NCI-H2107 treated with DMSO at 0.1 percent for 48 hours (cell line): ENCODE measurements around the gene PLA2G3.

Experiments used
- DNase-seq: peaks from one replicate; lab custom pipeline; 2025; ENCODE audit not compliant: unreplicated experiment; lab: John Stamatoyannopoulos, UW

PLA2G3 gene

DNA sequence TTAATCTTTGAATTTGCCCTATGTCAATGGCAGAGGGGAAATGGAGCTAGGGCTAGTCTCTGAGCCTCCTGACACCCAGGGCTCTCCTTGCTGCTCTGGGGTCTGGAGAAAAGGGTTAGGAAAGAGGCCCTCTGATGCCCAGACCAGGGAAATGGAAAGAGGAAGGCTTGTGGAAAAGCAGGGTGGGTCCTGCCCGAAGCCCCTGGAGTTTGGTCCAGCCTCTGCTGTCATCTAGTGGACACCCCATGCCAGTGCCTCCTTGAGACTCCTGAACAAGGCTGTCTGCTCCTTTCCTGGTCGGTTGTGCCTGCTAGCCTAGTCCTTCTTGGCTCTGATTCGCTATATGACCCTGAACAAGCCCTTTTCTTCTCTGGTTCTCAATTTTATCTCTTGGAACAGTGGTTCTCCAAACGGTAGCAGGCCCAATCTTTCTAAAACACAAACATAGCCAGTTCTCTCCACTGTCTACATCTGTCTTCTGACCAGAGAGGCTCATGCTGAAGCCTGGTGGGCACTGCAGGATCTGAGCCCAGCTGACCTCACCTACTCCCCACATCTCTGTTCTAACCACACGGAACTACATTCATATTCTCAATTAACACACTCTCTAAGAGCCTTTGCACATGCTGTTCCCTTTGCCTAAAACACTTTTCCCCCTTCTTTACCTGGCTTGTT is 8.8 kb upstream of the PLA2G3 start:
- peak; percentile 61 for DNase-seq

DNA sequence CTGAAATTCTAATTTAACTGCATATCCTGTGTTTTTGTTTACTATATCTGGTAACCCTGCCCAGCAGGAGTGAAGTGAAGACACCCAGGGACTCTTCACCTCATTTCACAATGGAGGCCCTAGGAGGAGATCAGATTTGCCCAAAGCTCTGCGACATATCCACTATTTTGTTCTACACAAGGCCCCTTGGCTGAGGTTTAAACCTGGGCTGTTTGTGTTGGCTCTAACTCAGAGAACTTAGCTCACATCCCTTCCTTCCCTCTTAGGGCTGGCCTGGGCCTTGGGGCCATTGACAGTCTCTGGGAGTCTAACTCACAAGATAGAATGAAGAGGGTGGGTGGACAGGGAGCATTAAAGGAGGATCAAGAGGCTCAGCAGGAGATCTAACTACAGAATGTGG is 8.2 kb upstream of the PLA2G3 start:
- DNase-seq: no peak

DNA sequence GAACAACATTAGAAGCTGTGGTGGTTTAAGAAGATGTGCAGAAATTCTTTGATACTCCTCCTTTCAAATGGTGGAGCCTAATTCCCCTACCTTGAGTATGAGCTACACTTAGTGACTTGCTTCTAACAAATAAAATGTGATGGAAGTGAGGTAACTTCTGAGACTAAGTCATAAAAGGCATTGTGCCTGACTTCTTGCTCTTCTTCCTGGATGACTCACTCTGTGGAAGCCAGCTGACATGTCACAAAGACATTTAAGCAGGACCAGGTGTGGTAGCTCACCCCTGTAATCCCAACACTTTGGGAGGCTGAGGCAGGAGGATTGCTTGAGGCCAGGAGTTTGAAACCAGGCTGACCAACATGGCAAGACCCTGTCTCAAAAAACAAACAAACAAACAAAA is 3.9 kb upstream of the PLA2G3 start:
- no peak for DNase-seq

DNA sequence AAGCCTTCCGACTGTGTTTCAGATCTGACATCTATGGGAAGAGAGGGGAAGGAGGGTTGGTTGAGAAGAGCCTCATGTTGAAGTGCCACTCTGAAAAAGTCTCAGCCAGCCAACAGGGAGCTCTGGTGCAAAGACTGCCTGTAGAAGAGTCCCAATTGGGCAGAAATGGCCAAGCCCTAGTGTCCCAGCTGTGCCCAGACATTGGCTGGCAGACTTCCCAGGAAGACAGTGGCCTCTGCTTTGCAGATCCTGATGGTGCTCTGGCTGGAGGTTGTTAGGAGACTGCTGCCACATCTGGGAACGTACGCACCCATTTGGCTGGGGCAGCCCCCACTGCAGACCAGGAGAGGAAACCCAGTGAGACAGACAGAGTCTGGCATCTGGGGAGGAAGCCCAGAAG is 3.2 kb upstream of the PLA2G3 start:
- no peak for DNase-seq

DNA sequence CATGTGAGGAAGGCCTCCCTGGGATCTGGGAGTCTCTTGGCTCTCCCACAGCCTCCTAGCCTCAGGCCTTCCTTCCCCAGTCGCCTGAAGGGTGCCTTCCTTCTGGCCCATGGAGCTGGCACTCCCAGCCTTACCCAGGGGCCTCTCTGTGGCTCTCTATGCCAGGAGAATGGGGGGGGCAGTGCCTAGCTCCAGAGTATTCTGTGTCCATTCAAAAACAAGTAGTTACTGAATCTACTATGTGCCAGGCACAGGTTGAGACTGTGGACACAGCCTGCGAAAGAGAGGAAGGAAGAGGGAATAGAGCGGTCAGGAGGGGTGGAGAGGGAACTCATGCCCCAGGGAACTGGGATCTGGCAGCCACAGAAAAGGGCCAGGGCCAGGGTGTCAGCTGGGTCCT is 2.7 kb upstream of the PLA2G3 start:
- DNase-seq: no peak

DNA sequence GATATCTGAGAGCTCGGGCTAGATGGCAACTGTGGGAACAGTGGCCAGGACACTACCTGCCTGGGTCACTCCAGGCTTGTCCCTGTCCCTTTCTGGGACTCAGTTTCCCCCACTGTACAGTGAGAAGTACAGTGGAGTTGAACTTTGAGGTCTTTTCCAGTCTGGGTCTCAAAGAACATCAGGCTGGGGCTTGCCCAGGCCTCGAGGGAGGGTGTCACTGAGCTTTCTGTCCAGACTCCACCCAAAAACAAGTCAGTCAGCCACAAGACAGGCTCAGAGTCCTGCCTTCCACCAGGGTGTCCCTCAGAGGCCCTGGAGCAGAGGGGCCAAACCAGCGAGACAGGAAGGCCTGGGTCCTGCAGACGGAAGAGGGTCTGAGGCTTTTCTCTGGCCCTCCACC is 2.0 kb upstream of the PLA2G3 start:
- DNase-seq: no peak

DNA sequence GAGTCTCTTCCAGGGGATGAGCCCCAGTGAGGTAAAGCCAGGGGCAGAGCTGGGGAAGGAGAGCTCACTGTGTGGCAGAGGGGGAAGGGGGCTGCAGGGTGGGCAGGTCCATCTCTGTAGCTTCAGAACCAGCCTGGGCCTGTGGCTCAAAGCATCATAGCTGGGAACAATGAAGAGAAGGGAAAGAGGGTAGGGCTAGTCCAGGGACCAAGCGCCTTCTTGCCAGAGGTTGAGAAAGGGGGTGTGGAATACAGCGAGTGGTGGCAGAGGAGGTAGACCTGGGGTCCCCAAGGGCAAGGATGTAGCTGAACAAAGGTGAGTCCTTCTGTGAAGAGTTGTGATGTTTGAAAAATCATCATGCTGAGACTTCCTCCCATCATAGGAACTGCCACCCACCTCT is 1.2 kb upstream of the PLA2G3 start:
- DNase-seq: no peak

DNA sequence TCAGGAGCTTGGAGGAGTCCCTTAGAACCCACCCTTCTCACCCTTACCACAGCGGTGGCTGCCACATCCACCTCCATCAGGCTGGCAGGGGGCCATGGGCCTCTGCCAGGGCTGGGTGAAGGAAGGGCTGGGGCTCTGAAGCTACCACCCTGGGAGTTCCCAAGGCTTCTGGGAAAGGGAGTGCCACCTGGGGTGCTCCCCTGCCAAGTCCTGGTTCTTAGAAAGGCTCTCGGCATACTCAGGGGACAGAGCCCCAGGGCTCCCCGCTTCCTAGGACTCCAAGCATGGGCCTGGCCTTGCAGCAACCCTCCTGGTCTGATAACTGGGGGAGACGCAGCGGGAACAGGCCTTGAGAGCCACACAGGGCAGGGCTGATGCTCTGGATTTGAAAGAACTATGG is 438 bp upstream of the PLA2G3 start:
- no peak for DNase-seq

DNA sequence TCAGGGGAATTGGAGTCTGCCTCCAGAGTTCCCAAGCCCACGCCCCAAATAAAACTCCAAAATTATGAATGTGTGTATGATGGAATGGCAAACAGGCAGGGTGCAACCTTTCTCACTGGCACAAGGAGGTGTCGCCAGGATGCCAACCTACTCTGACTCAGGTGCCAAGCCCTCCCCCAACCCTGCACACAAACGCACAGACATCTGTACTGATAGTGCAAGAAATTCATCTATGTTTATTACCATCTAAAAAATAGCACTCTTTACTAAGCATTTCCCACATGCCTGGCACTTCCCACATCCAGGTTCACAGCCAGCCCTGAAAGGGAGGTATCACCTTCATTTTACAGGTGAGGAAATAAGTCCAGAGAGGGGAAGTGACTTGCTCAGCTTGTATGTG is 1.2 kb downstream of the PLA2G3 start:
- DNase-seq: no peak

DNA sequence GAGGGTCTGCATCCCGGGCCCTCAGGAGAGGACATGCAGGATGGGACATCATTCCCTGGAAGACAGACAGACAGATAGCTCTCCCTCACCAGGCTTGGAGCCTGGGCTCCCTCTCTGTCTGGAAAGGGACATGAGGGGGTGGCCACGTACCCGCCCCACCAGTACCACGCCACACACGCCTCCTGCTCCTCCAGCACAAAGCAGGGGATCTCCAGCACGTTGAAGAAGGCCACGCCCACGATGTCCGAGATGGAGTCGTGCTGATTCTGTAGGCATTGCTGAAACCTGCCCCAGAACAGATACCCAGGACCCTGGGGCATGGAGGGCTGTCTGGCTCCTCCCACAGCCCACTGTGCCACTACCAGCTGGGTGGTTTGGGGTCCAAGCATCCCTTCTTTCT is 2.2 kb downstream of the PLA2G3 start:
- DNase-seq: no peak

DNA sequence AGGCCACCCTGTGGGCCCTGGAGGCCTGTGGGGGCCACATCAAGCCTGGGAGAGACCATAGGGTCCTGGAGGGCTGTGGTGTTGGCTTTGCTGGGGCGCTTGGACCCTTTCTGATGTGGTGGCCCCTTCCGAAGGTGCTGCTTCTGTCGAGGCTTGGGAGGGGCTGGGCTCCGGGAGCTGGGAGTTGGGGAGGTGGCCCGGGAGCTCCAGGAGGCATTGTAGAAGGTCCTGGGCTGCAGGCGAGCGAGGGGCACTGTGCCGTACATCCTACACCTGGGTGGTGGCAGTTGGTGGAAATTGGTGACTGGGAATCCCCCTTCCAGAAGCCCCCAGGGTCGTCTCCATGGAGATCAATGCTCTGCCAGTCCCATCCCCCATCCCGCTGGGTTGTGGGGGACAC is 2.6 kb downstream of the PLA2G3 start:
- no peak for DNase-seq

DNA sequence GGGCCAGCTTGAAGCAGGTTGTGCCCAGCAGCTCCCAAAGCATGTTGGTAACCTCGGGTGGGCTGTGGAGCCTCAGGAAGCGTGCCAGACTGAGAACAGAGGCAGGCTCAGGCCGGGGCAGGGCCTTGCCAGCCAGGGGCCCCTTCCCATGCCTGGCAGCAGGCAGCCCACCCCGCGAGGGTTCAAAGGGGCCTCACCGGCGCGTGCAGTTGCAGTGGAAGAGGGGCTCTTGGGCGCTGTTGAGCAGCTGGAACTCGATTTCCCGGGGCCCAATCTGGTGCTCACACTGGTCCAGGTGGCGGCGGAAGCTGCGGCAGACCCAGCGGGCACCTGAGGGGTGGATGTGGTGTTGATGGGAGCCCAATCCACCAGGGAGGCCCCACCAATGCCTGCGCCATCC is 3.6 kb downstream of the PLA2G3 start:
- DNase-seq: no peak

DNA sequence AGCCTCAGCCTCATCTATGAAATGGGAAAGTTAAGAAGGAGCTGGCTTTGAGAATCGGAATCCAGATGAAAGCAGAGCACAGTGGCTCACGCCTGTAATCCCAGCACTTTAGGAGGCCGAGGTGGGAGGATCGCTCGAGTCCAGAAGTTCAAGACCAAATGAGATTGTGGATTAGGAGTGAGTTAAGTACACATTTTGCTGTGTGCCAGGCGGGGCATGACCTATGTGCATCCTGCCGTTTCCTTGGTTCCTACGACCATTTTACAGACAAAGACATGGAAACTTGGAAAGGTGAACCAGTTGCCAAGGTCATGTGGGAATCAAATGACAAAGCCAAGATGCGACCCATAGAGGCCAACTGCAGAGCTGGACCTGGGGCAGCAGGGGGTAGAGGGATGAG is 4.2 kb downstream of the PLA2G3 start:
- no peak for DNase-seq

DNA sequence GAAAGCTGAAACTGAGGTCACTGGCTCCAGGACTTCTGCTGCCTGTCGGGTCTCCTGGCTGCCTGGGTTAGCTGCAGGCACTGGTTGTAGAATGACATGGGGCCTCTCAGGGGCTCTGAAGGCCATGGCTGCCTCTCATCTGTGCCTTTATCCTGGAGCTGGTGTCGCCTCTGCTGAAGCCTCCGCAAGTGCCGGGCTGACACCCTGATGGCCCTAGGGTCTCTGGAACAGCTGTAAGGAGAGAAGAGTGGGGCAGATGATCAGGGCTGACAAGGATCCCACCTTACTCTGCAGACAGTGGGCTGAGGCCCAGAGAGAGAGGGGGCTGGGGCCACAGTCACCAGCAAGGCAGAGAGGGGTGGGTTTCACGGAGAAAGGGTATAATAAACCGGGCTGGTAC is 4.6 kb downstream of the PLA2G3 start:
- no peak for DNase-seq

DNA sequence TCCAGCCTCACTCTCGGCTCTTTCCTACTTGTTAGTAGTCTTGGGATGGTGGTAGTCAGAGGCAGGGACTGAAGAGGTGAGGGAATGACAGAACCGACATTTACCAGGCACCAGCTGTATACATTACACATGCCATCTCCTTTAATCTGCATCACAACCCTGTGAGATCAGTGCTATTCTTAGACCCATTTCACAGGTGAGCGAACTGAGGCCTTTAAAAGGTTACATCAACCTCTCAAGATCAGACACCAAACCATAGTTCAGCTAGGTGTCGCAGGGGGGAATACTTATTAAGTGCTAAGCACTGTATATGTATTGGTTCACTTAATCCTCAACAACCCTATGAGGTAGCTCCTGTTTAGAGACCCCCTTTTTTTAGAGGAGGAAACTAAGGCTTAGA is 5.6 kb downstream of the PLA2G3 start:
- no peak for DNase-seq

DNA sequence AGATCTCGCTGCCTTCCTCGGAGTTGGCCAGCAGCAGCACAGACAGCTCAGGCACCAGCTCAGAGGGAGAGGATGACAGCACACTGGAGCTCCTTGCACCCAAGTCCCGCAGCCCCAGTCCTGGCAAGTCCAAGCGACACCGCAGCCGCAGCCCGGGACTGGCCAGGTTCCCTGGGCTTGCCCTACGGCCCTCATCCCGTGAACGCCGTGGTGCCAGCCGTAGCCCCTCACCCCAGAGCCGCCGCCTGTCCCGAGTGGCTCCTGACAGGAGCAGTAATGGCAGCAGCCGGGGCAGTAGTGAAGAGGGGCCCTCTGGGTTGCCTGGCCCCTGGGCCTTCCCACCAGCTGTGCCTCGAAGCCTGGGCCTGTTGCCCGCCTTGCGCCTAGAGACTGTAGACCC is 6.4 kb downstream of the PLA2G3 start:
- DNase-seq: no peak

DNA sequence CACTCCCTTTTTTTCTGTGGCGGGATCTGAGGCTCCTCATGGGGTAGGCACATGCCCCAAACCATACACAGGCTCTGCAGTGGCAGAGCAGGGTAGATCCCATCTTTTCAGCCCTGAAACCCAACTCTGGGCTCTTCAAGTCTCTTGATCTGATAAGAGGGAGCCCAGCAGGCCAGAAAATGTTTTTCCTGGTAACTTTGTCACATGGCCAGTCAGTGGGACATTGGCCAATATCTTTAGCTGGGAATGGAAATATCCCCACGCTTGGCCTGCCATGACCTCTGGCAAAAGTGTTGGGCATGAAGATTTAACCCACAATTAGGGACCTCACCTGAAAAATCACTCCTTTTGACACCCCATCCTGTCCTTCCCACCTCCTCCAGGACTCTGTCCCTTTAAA is 9.4 kb downstream of the PLA2G3 start:
- DNase-seq: no peak

DNA sequence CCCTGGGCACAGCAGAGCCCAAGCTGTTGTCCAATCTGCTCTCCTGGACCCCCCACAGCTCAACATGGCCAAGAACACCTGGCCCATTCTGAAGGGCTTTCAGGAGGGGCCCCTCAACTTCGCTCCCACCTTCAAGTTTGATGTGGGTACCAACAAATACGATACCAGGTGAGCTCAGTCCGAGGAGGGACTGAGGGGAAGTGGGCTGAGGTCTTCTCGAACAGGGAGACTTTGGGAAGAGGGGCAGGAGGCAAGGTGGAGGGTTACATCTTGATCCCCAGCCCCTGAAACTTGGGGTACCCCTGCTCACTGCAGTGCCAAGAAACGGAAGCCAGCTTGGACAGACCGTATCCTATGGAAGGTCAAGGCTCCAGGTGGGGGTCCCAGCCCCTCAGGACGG is 12.2 kb downstream of the PLA2G3 start:
- no peak for DNase-seq

DNA sequence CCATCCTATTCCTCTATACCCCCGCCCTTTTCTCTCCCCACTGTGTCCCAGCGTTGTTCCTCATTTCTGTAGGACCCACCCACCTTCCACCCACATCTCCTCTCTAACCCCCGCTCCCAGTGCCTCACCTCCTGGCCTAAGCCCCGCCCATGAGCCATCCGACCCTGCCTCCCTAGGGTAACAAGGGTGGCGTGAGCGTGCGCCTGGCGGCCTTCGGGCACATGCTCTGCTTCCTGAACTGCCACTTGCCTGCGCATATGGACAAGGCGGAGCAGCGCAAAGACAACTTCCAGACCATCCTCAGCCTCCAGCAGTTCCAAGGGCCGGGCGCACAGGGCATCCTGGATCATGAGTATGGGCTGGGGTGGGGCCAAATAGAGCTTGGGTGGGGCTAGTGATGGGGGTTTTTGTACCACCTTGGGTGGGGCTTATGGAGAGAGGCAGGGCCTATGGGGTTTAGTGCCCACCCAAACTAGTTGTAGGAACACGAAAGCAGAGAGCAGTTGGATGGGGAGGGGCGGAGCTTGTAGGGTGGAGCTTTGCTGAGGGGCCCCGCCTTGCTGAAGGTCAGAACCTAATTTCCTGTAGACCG is 13.0 kb downstream of the PLA2G3 start:
- DNase-seq: no peak

DNA sequence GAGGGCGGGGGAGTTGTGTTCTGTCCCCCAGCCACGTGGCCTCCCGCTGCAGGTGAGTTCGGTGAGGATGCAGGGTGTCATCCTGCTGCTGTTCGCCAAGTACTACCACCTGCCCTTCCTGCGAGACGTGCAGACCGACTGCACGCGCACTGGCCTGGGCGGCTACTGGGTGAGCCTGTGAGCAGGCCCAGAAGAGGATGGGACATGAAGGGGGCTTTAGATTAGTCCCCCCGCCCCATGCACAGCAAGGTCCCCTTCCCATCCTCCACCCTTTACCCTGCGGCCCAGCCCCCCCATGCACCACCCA is 13.5 kb downstream of the PLA2G3 start:
- no peak for DNase-seq

DNA sequence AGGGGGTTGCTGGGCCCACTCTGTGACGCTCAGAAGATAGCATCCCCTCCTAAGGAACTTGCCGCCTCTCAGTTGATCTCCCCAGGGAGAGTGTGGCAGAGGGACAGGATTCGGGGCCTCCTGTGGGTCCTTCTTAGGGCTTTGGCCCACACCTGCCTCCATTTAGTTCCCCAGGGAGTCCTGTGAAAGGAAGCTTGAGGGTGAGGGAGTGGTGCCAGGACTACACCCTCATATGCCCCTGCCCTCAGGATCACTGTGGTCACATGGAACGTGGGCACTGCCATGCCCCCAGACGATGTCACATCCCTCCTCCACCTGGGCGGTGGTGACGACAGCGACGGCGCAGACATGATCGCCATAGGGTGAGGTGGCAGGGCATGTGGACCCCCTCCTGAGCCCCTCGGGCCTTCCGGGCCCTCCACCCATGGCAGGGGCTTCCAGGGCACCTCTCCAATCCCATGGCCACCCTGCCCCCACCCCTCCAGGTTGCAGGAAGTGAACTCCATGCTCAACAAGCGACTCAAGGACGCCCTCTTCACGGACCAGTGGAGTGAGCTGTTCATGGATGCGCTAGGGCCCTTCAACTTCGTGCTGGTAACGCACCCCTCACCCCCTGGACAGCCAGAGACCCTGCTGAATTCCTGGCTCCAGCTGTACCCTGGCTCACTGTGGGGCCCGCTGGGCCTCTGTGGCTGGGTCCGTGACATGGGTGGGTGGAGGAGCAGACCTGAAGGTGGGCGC is 14.0 kb downstream of the PLA2G3 start:
- no peak for DNase-seq

DNA sequence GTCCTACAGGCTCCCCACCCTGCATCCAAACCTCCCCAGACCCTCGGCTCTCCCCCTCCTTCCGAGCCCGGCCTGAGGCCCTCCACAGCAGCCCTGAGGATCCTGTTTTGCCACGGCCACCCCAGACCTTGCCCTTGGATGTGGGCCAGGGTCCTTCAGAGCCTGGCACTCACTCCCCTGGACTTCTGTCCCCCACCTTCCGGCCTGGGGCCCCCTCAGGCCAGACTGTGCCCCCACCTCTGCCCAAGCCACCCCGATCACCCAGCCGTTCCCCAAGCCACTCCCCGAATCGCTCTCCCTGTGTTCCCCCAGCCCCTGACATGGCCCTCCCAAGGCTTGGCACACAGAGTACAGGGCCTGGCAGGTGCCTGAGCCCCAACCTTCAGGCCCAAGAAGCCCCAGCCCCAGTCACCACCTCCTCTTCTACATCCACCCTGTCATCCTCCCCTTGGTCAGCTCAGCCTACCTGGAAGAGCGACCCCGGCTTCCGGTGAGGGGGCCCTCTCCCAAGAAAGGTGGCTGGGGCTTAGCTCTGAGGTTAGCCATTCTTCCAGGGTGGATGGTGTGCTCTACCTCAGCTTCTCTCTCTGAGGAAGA is 14.7 kb downstream of the PLA2G3 start:
- DNase-seq: no peak
